Panc1 (cell line): Measurements from ENCODE around the gene ASPSCR1. TPM values are rescaled to one million over a fixed set of nuclear protein-coding genes. Genes with fewer than 3 reads are reported as not detected.

Experiments used
- ATAC-seq: fragments of 200-7000 bp; cut with Tn5 transposase; 2 replicates; pipeline ENCODE4 v1.9.1; 2020; ENCODE audit warnings: mild to moderate bottlenecking, moderate library complexity
- BruUV-seq: library from RNA; stranded (reverse); fragments of 400-500 nt; replicated peaks from 2 replicates; lab custom pipeline; 2021; lab: Mats Ljungman, UMichigan
- CTCF ChIA-PET: fragments of 300-600 bp; sonication (Branson Sonifier 250); formaldehyde crosslinking; loops from one replicate; lab custom pipeline; 2022; ENCODE audit warnings: antibody characterized with exemption; lab: Charles Lee
- POLR2A ChIA-PET: fragments of 300-600 bp; sonication (Branson Sonifier 250); formaldehyde crosslinking; loops from one replicate; lab custom pipeline; 2022; ENCODE audit warnings: antibody characterized with exemption; lab: Charles Lee
- DNase-seq: peaks from one replicate; pipeline ENCODE4 v3.0.0-alpha.2; 2010; ENCODE audit warnings: low read depth, low spot score
- H3K27ac ChIP-seq: 2 replicates; pipeline ENCODE4 v1.5.1; 2011; ENCODE audit warnings: mild to moderate bottlenecking, low read length, inconsistent platforms
- H3K27me3 ChIP-seq: fragments of 200-500 bp; sonication (Bioruptor generic); 2 replicates; pipeline ENCODE4 v1.6.0; 2014; ENCODE audit warnings: low read length, inconsistent platforms; ENCODE audit not compliant: control insufficient read depth, insufficient read depth
- H3K36me3 ChIP-seq: fragments of 200-500 bp; sonication (Bioruptor generic); 2 replicates; pipeline ENCODE4 v1.5.1; 2014; ENCODE audit warnings: inconsistent platforms, mild to moderate bottlenecking, low read length, moderate library complexity; ENCODE audit not compliant: control insufficient read depth, insufficient read depth
- H3K4me1 ChIP-seq: 2 replicates; pipeline ENCODE4 v1.5.1; 2011; ENCODE audit warnings: inconsistent platforms, mild to moderate bottlenecking, low read length, moderate library complexity; ENCODE audit not compliant: control insufficient read depth, insufficient read depth
- H3K4me3 ChIP-seq, 2 experiments: 2 replicates each; pipeline ENCODE4 v1.5.1; 2011 to 2012; ENCODE audit warnings: low read depth in 2 of 2, low read length in 2 of 2, mild to moderate bottlenecking in 2 of 2, inconsistent platforms in 1 of 2, moderate library complexity in 1 of 2
- H3K9me3 ChIP-seq: fragments of 200-500 bp; sonication (Bioruptor generic); 2 replicates; pipeline ENCODE4 v1.5.1; 2014; ENCODE audit warnings: low read depth, mild to moderate bottlenecking, inconsistent platforms, low read length, moderate library complexity; ENCODE audit not compliant: control insufficient read depth, insufficient read depth
- POLR2AphosphoS5 ChIP-seq: IDR thresholded peaks from 2 replicates; pipeline ENCODE4 v1.6.1; 2012; ENCODE audit warnings: mild to moderate bottlenecking, low read depth, low read length, moderate library complexity
- SIN3A ChIP-seq: IDR thresholded peaks from 2 replicates; pipeline ENCODE4 v1.6.1; 2012; ENCODE audit warnings: low read depth, mild to moderate bottlenecking, low read length, moderate library complexity, borderline replicate concordance; ENCODE audit not compliant: insufficient read depth
- TCF7L2 ChIP-seq: IDR thresholded peaks from 2 replicates; pipeline ENCODE4 v1.6.1; 2011; ENCODE audit warnings: mild to moderate bottlenecking, low read depth, low read length, inconsistent platforms
- in situ Hi-C: cut with HindIII; loops from 2 replicates; pipeline ENCODE4 v1.10.0; 2016; ENCODE audit warnings: low sequenced_read_pairs, low pct_unique_long_range_greater_than_20kb
- intact Hi-C: fragments of 100-400 bp; cut with micrococcal nuclease; formaldehyde crosslinking; loops from one replicate; pipeline ENCODE4 v1.10.0; 2022; ENCODE audit not compliant: unreplicated experiment
- total RNA-seq: library from RNA; stranded (reverse); gene quantifications from one replicate; pipeline ENCODE4 v1.2.1, GENCODE V29; 2021; ENCODE audit not compliant: unreplicated experiment
- TF ChIP-seq, protein P1 (sequence below), 2 experiments: IDR thresholded peaks; 2 replicates each; pipeline ENCODE4 v1.6.1; 2011 to 2012; ENCODE audit warnings: low read depth in 2 of 2, control low read depth in 1 of 2, low read length in 1 of 2, mild to moderate bottlenecking in 1 of 2, moderate library complexity in 1 of 2; ENCODE audit not compliant: insufficient read depth in 1 of 2
- TF ChIP-seq, protein P2 (sequence below): fragments of 450-650 bp; IDR thresholded peaks from 2 replicates; pipeline ENCODE4 v1.5.1; 2017; ENCODE audit warnings: mild to moderate bottlenecking

ASPSCR1 gene
- total RNA-seq, 1 experiment from 2014 or later = 64.7 TPM

- Histone ChIP-seq H3K4me1 (peaks cover 6% of the 10 kb centered on the region), H3K27me3 (no peaks in the 10 kb centered on the region), H3K9me3 (no peaks in the 10 kb centered on the region), H3K27ac (no peak overlapping the region), H3K4me3 (no peak overlapping the region), H3K36me3 (no peaks in the 10 kb centered on the region)
- no peak for ATAC-seq
- no TSS peak for BruUV-seq
- intact Hi-C loops (no loop called here), in situ Hi-C loops (no loop called here)
- POLR2A ChIA-PET = interaction anchor here (0.9 kb wide), 1 partner anchor 18 kb away, joined by 5 read pairs; no protein-coding TSS in a partner anchor
- CTCF ChIA-PET = interaction anchor here (0.5 to 1.0 kb wide), 6 partner anchors 27 to 729 kb away, joined by 3 to 6 read pairs (median 4); partner anchors contain the start of genes ANAPC11 and MAFG
- TF ChIP-seq, protein P1, sequence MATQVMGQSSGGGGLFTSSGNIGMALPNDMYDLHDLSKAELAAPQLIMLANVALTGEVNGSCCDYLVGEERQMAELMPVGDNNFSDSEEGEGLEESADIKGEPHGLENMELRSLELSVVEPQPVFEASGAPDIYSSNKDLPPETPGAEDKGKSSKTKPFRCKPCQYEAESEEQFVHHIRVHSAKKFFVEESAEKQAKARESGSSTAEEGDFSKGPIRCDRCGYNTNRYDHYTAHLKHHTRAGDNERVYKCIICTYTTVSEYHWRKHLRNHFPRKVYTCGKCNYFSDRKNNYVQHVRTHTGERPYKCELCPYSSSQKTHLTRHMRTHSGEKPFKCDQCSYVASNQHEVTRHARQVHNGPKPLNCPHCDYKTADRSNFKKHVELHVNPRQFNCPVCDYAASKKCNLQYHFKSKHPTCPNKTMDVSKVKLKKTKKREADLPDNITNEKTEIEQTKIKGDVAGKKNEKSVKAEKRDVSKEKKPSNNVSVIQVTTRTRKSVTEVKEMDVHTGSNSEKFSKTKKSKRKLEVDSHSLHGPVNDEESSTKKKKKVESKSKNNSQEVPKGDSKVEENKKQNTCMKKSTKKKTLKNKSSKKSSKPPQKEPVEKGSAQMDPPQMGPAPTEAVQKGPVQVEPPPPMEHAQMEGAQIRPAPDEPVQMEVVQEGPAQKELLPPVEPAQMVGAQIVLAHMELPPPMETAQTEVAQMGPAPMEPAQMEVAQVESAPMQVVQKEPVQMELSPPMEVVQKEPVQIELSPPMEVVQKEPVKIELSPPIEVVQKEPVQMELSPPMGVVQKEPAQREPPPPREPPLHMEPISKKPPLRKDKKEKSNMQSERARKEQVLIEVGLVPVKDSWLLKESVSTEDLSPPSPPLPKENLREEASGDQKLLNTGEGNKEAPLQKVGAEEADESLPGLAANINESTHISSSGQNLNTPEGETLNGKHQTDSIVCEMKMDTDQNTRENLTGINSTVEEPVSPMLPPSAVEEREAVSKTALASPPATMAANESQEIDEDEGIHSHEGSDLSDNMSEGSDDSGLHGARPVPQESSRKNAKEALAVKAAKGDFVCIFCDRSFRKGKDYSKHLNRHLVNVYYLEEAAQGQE (IDR thresholded peaks at IDR 0.05; ENCODE audit: insufficient read depth in 1 of 2, low read depth in 2 of 2, low read length in 1 of 2) = no peak
- TF ChIP-seq POLR2AphosphoS5 = no peak
- TF ChIP-seq, protein P2, sequence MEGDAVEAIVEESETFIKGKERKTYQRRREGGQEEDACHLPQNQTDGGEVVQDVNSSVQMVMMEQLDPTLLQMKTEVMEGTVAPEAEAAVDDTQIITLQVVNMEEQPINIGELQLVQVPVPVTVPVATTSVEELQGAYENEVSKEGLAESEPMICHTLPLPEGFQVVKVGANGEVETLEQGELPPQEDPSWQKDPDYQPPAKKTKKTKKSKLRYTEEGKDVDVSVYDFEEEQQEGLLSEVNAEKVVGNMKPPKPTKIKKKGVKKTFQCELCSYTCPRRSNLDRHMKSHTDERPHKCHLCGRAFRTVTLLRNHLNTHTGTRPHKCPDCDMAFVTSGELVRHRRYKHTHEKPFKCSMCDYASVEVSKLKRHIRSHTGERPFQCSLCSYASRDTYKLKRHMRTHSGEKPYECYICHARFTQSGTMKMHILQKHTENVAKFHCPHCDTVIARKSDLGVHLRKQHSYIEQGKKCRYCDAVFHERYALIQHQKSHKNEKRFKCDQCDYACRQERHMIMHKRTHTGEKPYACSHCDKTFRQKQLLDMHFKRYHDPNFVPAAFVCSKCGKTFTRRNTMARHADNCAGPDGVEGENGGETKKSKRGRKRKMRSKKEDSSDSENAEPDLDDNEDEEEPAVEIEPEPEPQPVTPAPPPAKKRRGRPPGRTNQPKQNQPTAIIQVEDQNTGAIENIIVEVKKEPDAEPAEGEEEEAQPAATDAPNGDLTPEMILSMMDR = no peak
- no peak for TF ChIP-seq TCF7L2
- no peak for TF ChIP-seq SIN3A
- DNase-seq = no peak
These were observed 23.0 kb upstream of the ASPSCR1 start for GRCh38 chr17:81954131-81955057.

DNA sequence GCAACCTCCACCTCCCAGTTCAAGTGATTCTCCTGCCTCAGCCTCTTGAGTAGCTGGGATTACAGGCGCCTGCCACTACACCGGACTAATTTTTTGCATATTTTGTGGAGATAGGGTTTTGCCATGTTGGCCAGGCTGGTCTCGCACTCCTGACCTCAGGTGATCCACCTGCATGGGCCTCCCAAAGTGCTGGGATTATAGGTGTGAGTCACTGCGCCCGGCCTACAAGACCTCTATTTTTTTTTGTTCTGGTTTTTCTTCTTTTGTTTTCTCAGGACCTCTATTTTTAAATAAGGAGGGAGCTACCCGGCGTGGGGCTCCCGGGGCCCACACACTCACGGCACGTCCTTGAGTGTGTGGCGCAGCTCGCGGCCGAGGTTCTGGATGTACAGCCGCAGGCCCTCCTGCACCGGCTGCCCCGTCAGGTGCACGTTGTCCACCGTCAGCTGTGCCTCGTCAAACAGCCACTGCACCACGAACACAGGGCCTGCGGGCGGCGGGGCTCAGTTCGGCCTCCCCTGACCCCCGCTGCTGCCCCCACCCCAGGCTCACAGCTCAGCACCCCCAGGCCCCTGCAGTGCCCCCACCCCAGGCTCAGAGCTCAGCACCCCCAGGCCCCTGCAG lies 22.3 kb upstream of the ASPSCR1 start:
- peaks cover 2% of the 10 kb centered on the region; the same call in 1 of the 2 replicates for H3K36me3 ChIP-seq
- ATAC-seq (no peak), DNase-seq (no peak)
- intact Hi-C loops = no loop called here
- no peak overlapping the region for H3K27ac ChIP-seq
- H3K4me1 ChIP-seq = peaks cover 6% of the 10 kb centered on the region
- H3K27me3 ChIP-seq = no peaks in the 10 kb centered on the region; the same call in 1 of the 2 replicates
- H3K9me3 ChIP-seq = no peaks in the 10 kb centered on the region
- ChIA-PET POLR2A (interaction anchor here (0.6 to 0.9 kb wide), 3 partner anchors 9 to 21 kb away, joined by 3 to 5 read pairs (median 5); no protein-coding TSS in a partner anchor), CTCF (interaction anchor here (0.5 to 0.7 kb wide), 2 partner anchors 27 to 729 kb away, joined by 4 to 6 read pairs; partner anchors contain the start of gene MAFG)
- TF ChIP-seq POLR2AphosphoS5 (no peak), SIN3A (no peak), TCF7L2 (no peak)
- TF ChIP-seq, protein P1 (IDR thresholded peaks at IDR 0.05; ENCODE audit: insufficient read depth in 1 of 2, low read depth in 2 of 2, low read length in 1 of 2) = no peak
- TF ChIP-seq, protein P2 = no peak
- H3K4me3 ChIP-seq = no peak overlapping the region
- BruUV-seq = no TSS peak
- in situ Hi-C loops = no loop called here
